Frontal cortex (tissue), 4 donors: ENCODE data around the gene CCNB3. TPM values are rescaled to one million over a fixed set of nuclear protein-coding genes. Genes with fewer than 3 reads are reported as not detected.
"Not testable (repeated sequence)": the region's sequence is repeated elsewhere in the genome, so short reads cannot be mapped to it uniquely, and the experiment has no call there.

ENCODE experiments used
- DNase-seq, 2 donors: peaks; one replicate each; pipeline ENCODE4 v3.0.0; 2012; ENCODE audit warnings: low spot score in 2 of 2
- FAIRE-seq: peaks from 2 replicates; lab custom pipeline; 2012; peaks lifted over from hg19 to GRCh38; lab: Jason Lieb, UNC
- small RNA-seq: library from RNA; depleted of rRNA; stranded (forward); fragments of <200 nt; gene quantifications from one replicate; pipeline ENCODE3, GENCODE V24; 2014
- total RNA-seq: library from RNA; depleted of rRNA; stranded (reverse); fragments of >200 nt; gene quantifications from one replicate; pipeline ENCODE4 v1.2.3, GENCODE V29; 2014
- donor health status: control.
- donor health status: control.
- donor health status: control.

CCNB3 gene
- total RNA-seq, 1 donor from 2014 or later = 0.41 TPM

DNA sequence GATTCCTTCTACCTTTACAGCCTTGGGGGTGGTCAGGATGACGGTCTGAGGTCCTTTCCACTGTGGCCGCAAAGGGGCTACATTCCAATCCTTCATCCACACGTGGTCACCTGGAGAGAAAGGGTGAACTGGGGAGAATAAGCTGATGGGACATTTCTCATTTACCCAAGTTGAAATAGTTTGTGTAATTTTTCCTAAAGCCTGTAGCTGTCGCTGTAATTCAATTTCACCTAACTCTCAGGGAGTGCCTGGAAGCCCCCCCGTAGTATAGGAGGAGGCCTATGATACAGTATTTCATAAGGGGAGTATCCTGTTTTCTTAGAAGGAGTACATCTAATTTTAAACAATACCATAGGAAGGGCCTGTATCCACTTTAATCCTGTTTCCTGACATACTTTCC is 128.1 kb downstream of the CCNB3 start:
- not testable (repeated sequence) for DNase-seq, FAIRE-seq

DNA sequence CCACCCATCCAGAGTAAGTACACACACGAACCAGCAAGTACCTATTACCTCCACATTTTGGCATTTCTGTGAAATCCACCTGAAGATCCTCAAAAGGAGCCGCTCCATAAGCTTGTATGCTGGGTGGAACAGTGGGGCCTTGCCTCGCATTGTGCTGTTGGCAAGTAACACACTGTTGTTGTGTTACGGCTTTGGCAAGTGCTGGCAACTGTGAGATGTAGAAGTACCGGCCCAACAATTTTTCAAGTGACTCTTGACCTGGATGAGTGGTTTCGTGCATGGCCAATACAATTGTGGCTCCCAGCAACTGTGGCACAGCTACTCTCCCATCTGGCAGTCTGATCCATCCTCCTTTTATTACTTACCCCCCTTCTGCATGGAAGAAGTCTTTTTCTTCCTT is 128.7 kb downstream of the CCNB3 start:
- FAIRE-seq (no peak), DNase-seq (no peak)

DNA sequence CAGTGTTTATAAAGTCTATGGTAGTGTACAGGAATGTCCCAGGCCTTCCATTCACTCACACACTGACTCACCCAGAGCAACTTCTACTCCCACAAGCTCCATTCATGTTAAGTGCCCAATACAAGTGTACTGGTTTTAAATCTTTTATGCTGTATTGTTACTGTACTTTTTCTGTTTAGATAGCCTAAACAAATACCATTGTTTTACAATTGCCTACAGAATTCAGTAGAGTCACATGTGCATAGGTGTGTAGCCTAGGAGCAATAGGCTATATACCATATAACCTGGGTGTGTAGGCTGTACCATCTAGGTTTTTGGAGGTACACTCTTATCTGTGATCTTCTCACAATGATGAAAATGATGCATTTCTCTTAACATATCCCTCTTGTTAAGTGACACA is 139.4 kb downstream of the CCNB3 start:
- FAIRE-seq (no peak), DNase-seq (no peak)

- FAIRE-seq = no peak
Observed at GRCh38 chrX:50372966-50373365, 168.4 kb downstream of the CCNB3 start.

GRCh38 chrX:50375481-50376267 is 171.1 kb downstream of the CCNB3 start:
- DNase-seq (no peak), FAIRE-seq (no peak)

More at GRCh38 chrX:50372966-50373365, 168.4 kb downstream of the CCNB3 start:
- no peak for DNase-seq

DNA sequence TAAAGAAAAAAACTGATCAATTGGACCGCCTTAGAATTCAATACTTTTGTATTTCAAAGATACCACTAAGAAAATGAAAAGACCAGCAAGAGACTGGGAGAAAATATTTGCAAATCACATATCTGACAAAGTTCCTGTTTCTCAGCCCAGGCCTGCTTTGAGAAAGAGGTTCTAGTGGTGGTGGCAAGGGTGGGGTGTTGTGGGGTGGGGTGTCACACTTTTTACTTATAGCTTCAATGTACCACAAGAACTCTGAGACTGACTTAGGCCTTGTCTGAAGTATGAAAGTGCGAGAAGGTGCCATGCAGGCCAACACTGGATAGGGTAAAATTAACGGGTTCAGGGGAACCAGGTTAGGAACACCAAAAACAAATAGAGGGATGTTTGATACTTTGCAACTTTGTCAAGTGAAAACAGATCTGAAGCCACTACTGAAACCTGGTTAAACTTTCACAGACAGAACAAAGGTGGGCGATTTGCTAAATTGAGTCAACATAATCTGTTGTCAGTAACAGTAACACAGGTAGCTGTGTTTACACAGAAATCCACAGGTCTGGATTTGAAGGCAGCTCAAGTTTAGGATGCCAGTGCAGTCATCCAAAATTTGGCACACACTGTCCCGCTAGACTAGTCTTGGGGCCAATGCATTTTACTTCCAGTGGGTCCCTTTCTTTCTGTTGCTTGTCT is 177.3 kb downstream of the CCNB3 start:
- FAIRE-seq = no peak

DNA sequence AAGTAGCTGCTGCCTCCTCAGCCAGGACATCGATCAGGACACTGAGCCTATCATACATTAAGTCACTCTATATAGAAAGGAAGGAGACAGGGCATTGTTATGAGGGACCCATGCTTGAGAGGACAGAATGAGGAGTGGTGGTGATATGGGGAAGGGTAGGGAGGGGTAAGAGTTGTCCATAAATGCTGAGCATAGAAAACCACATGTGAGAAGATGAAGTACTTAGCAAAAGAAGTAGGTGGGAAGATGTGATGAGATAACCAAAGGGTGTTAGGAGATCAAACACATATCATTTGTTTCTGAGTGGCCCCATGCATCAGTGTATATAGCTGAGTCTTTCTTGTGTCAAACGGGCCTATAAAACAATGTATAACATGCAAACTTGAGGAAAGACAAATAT is 182.0 kb downstream of the CCNB3 start:
- DNase-seq (no peak), FAIRE-seq (no peak)

More for the DNA sequence above, 177.3 kb downstream of the CCNB3 start:
- no peak for DNase-seq

- DNase-seq = no peak
- FAIRE-seq = no peak
Observed at GRCh38 chrX:50393902-50394301, 189.3 kb downstream of the CCNB3 start.

Small RNAs within 50 kb of the gene (small RNA-seq; reads per million reads assigned to genes)
- gene PYY3 = not detected
- not detected for gene RF00019

Other genes with a start within 250 kb of the CCNB3 start
- gene AKAP4, start 3.8 kb upstream of the CCNB3 start, total RNA-seq = not detected